ENCODE measurements around the gene MAP3K6. TPM values are rescaled to one million over a fixed set of nuclear protein-coding genes. Genes with fewer than 3 reads are reported as not detected.

The MAP3K6 gene, protein sequence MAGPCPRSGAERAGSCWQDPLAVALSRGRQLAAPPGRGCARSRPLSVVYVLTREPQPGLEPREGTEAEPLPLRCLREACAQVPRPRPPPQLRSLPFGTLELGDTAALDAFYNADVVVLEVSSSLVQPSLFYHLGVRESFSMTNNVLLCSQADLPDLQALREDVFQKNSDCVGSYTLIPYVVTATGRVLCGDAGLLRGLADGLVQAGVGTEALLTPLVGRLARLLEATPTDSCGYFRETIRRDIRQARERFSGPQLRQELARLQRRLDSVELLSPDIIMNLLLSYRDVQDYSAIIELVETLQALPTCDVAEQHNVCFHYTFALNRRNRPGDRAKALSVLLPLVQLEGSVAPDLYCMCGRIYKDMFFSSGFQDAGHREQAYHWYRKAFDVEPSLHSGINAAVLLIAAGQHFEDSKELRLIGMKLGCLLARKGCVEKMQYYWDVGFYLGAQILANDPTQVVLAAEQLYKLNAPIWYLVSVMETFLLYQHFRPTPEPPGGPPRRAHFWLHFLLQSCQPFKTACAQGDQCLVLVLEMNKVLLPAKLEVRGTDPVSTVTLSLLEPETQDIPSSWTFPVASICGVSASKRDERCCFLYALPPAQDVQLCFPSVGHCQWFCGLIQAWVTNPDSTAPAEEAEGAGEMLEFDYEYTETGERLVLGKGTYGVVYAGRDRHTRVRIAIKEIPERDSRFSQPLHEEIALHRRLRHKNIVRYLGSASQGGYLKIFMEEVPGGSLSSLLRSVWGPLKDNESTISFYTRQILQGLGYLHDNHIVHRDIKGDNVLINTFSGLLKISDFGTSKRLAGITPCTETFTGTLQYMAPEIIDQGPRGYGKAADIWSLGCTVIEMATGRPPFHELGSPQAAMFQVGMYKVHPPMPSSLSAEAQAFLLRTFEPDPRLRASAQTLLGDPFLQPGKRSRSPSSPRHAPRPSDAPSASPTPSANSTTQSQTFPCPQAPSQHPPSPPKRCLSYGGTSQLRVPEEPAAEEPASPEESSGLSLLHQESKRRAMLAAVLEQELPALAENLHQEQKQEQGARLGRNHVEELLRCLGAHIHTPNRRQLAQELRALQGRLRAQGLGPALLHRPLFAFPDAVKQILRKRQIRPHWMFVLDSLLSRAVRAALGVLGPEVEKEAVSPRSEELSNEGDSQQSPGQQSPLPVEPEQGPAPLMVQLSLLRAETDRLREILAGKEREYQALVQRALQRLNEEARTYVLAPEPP (N-terminal part only)
- total RNA-seq (10 to 100 TPM; 10.3 to 45.9 (median 19.0) TPM), polyA plus RNA-seq (10 to 100 TPM in 1 of 2 donors, 1 to 10 TPM in 1; 5.1 to 14.2 TPM)
- long read RNA-seq, donor 1, full-length matches to known transcripts: 5 of 40 reads
- long read RNA-seq, donor 1, partial matches to known transcripts: 25 of 40 reads
- long read RNA-seq, donor 1, other reads (novel, unspliced or antisense): 10 of 40 reads
- long read RNA-seq, donor 2, partial matches to known transcripts: 0 of 2 reads
- long read RNA-seq, donor 2, other reads (novel, unspliced or antisense): 0 of 2 reads
- long read RNA-seq, donor 3, full-length matches to known transcripts: 33 of 83 reads
- long read RNA-seq, donor 3, partial matches to known transcripts: 20 of 83 reads
- long read RNA-seq, donor 3, other reads (novel, unspliced or antisense): 30 of 83 reads

DNA sequence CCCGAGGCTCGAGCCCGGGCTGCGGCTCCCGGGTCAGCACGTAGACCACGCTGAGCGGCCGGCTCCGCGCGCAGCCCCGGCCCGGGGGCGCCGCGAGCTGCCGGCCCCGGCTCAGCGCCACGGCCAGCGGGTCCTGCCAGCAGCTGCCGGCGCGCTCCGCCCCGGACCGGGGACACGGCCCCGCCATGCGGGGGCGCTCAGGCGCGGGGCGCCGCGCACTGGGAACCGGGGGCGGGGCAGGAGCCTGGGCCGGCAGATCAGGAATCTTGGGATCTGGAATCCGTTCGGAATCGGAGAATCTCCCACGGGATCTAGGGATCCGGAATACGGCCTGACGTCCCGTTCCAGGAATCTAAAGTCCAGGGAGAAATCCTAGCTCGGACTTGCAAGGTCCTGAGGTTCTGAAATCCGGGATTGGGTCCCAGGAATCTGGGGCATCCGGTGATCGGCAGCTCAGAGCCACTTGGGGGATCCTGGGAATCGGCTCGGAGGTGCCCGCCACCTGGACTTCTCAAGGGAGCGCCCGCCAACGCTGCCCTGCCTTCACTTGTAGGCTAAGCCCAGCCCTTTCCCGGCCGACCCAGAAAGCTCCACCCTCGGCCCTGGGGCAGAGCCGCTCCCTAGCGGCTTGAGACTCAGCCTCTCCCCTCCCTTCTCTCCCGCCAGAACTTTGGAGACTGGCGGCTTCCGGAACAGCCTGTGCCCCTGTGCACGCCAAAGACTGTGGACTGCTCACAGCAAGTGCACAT is at the start of gene MAP3K6:
Gene MAP3K6, minus strand, starts transcription at position 551 of the 749 bp plus-strand sequence. Its CDS starts 364 bp downstream, at position 187.
- Histone ChIP-seq H3K9me3 (no peaks in the 10 kb centered on the region), H3K4me1 (ENCODE audit: insufficient read depth) (peaks cover 7% of the 10 kb centered on the region), H3K27me3 (no peaks in the 10 kb centered on the region), H3K4me3 (peak within 1 kb of the TSS; percentile 89), H3K27ac (peak within 1 kb of the TSS; percentile 86 to 91), H3K36me3 (no peaks in the 10 kb centered on the region)
- peak; percentile 79 to 89 (median 84) for DNase-seq
- intact Hi-C loops (cut with DNase I): no loop called here
- 0 to 1% (median 1%) methylated on average over 50 to 67 of the region's 67 CpGs for WGBS, 3 donors
- TF ChIP-seq EP300 (IDR thresholded peaks at IDR 0.05) (no peak), POLR2A (IDR thresholded peaks at IDR 0.05) (peak; percentile 69)
- TF ChIP-seq, protein P1, sequence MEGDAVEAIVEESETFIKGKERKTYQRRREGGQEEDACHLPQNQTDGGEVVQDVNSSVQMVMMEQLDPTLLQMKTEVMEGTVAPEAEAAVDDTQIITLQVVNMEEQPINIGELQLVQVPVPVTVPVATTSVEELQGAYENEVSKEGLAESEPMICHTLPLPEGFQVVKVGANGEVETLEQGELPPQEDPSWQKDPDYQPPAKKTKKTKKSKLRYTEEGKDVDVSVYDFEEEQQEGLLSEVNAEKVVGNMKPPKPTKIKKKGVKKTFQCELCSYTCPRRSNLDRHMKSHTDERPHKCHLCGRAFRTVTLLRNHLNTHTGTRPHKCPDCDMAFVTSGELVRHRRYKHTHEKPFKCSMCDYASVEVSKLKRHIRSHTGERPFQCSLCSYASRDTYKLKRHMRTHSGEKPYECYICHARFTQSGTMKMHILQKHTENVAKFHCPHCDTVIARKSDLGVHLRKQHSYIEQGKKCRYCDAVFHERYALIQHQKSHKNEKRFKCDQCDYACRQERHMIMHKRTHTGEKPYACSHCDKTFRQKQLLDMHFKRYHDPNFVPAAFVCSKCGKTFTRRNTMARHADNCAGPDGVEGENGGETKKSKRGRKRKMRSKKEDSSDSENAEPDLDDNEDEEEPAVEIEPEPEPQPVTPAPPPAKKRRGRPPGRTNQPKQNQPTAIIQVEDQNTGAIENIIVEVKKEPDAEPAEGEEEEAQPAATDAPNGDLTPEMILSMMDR (IDR thresholded peaks at IDR 0.05): peak in 2 of 3 donors; percentile 43 to 48

DNA sequence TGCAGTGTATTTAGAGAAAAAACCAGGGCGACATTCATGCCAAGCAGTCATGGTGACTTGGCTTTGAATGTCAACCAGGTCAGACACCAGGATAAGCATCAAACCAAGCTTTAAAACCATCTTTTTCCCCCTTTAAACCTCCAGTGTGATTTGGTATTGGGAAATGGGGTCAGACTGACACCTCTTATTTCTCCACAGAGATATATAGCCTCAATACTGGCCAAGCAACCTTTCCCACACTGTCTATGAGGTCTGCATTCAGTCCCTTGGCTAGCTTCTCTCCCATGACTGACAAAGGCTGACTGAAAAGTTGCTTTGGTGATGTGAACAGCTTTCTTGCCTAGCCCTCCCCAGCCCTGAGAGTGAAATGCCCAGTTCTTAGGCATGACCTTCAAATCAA is 47.3 kb upstream of the MAP3K6 start:
- Histone ChIP-seq H3K9me3 (no peaks in the 10 kb centered on the region), H3K36me3 (no peaks in the 10 kb centered on the region), H3K4me3 (no peak overlapping the region), H3K27ac (no peak overlapping the region), H3K4me1 (ENCODE audit: insufficient read depth) (peaks cover 1% of the 10 kb centered on the region), H3K27me3 (no peaks in the 10 kb centered on the region)
- TF ChIP-seq POLR2A (IDR thresholded peaks at IDR 0.05) (no peak), EP300 (IDR thresholded peaks at IDR 0.05) (no peak)
- TF ChIP-seq, protein P1 (IDR thresholded peaks at IDR 0.05): no peak
- intact Hi-C loops (cut with DNase I): no loop called here
- no peak for DNase-seq
- WGBS, 3 donors: 93 to 97% (median 96%) methylated on average over 1 of the region's 1 CpG

DNA sequence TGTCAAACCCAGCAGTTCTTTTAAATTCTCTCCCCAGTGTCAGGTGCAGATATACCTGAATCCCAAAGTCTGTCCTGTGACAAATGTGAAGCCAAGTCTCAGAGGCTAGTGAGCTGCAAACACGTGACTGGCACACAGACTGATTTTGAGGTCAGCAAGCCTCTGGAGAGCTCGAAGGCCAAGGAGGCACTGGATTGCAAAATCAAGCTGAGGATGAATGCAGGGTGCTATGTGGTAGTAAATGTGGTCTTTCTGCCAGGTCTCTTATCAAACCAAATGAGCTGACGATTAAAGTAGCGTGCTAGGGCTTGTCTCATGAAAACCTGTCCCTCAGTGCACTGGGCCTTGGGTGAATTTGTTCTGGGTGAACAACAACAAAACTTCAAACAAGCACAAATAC is 46.2 kb upstream of the MAP3K6 start:
- intact Hi-C loops (cut with DNase I): no loop called here
- Histone ChIP-seq H3K4me1 (ENCODE audit: insufficient read depth) (no peaks in the 10 kb centered on the region), H3K9me3 (no peaks in the 10 kb centered on the region), H3K27me3 (no peaks in the 10 kb centered on the region), H3K4me3 (no peak overlapping the region), H3K27ac (no peak overlapping the region), H3K36me3 (no peaks in the 10 kb centered on the region)
- TF ChIP-seq, protein P1 (IDR thresholded peaks at IDR 0.05): no peak
- TF ChIP-seq EP300 (IDR thresholded peaks at IDR 0.05) (no peak), POLR2A (IDR thresholded peaks at IDR 0.05) (no peak)
- no peak for DNase-seq
- WGBS, 3 donors: 70 to 78% (median 76%) methylated on average over 4 of the region's 4 CpGs

All from ovary (tissue), 10 donors.